Stimulated activated CD4-positive, alpha-beta T cell treated with anti-CD3 and anti-CD28 coated beads, Interleukin-1b, Interleukin-23, amount 100 ng/mL, for 48 hours (primary cell): ENCODE results near the gene CLIP1.
"Not testable (repeated sequence)": the region's sequence is repeated elsewhere in the genome, so short reads cannot be mapped to it uniquely, and the experiment has no call there.

Experiments
- DNase-seq: peaks from one replicate; pipeline ENCODE4 v3.0.0-alpha.2; 2020

CLIP1 gene

DNA sequence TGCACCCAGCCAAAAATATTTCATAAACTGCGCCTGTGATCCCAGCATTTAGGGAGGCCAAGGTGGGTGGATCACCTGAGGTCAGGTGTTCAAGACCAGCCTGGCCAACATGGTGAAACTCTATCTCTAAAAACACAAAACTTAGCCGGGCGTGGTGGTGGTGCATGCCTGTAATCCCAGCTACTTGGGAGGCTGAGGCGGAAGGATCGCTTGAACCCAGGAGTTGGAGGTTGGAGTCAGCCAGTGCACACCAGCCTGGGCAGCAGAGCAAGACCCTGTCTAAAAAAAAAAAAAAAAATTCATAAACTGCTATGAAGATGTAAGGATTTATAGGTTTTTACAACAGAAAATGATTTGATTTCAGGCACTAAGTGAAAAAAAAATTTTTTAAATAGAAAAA, 6.6 kb upstream of the CLIP1 start:
- not testable (repeated sequence) for DNase-seq

DNA sequence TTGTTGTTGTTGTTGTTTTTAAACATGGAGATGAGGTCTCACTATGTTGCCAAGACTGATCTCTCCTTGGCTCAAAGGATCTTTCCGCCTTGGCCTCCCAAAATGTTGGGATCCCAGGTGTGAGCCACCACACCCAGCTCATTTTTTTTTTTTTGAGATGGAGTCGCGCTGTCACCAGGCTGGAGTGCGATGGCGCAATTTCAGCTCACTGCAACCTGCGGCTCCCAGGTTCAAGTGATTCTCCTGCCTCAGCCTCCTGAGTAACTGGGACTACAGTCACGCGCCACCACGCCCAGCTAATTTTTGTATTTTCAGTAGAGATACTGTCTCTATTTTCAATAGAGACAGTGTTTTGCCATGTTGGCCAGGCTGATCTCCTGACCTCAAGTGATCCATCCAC, 4.9 kb upstream of the CLIP1 start:
- no peak for DNase-seq

DNA sequence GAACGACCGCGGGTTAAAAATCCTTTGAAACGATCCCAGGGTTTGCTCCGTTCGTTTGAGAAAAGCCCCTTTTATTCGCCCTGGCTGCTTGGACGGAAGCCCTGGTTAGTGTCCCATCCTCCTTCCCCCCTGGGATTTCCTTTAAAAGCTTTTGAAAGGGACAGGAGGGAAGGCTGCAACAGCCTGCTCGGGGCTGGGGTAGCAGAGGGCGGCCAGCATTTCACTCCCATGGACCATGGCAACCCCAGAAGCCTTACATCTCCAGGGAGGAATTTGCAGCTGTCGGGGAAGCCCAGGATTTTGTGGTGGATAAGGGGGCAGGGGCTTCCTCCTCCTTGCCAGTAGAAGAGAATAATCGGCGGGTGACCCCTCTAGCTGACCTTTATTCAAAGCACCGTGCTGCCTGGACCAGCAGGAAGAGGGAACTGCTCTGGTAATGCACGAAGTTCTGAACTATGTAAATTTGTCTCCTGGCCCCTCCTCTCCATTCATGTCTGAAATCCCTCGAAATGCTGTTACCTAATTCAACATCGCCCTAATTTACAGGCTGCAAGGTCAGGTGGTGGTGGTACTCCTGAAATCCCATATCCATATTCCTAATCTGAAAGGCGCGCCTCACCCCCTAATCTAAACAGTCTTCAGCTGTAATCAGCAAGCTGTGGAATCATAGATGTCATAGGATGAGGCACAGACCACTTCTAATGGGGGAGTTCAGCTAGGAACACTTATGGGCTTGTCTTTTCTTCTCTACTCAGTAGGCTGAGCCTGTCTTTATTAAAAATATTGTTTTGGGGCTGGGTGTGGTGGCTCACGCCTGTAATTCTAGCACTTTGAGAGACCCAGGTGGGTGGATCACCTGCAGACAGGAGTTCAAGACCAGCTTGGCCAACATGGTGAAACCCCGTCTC, 1.0 kb upstream of the CLIP1 start:
- DNase-seq = no peak

DNA sequence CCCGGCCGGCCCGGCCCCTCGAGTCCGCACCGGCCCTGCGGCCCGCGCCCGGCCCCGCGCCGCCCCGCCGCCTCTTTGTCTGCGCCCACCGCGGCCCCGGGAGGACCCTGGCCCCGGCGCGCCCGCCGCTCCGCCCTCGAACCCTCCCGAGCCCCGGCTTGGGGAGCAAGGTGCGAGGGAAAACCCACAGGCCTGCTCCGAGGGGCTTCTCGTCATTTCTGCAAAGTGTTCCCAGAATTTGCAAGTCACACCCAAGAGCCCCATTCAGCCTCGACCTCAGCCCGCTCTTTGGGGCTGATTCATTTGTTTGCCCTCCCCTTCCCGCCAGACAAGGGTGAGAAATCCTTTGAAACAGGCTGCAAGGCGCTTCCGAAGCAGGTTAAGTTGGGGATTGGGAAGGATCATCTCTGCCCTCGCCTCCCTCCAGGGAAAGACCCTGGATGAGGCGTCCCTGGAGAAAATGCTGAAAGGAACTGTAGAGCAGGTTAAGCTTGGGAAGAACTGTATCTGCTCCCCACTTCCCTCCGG, 325 bp upstream of the CLIP1 start:
- peak; percentile 64 for DNase-seq

DNA sequence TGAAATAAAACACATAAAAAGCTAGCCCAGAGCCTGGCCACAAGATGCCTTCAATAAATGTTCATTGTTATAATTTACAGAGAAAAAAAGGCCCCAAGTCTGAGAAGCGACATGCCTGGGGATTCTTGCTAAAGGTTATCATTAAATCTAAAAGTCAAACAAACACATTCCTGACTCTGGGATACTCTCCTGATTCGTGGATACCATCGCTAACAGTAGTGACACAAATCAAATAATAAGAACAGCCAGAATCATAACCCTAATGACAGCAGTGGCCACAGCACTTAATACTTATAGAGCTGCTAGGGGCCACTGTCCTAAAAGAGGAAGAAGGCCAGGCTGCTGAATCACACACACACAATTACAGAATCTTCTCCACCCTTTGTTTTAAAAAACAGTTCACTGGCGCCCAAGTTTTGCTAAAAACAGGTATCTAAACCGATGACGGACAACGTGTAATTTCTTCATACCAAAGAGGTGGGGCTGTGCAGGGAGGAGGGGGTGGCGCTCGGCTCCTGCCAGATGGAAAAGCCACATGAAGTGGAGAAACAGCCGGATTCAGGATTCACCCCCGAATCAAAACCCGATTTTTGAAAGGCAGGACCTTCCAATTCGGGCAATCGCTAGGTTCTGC, 1.2 kb downstream of the CLIP1 start:
- DNase-seq = peak; percentile 15

DNA sequence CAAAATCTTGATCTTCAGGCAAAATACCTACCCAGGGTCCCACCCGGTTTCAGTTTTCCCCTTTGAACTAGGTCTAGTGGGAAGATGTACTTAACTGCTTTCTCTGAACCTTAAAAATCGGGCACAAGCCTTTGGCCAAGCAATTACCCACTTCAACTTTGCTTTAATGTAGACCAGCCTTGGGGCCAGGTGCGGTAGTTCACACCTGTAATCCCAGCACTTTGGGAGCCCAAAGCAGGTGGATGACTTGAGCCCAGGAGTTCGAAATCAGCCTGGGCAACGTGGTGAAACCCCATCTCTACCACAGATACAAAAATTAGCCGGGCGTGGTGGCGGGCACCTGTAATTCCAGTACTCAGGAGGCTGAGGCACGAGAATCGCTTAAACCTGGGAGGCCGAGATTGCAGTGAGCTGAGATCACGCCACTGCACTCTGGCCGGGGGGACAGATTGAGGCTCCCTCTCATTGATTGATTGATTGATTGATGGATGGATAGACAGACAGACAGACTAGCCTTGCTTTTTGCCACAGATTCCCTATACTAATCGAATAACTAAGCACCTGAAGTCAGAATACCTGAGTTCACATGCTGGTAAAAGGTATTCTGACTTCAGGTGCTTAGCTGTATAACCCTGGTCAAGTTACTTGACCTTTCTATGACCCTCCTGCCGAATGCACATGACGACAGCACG, 1.9 kb downstream of the CLIP1 start:
- no peak for DNase-seq

DNA sequence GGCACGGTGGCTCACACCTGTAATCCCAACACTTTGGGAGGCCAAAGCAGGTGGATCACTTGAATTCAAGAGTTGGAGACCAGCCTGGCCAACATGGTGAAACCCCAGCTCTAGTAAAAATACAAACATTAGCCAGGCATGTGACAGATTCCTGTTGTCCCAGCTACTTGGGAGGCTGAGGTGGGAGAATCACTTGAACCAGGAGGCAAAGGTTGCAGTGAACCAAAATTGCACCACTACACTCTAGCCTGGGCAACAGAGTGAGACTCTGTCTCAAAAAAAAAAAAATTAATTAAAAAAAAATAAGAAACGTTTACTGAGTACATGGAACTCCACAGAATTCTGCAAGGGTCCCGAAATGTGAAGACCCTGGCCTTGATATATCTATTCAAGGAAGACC, 3.4 kb downstream of the CLIP1 start:
- not testable (repeated sequence) for DNase-seq

DNA sequence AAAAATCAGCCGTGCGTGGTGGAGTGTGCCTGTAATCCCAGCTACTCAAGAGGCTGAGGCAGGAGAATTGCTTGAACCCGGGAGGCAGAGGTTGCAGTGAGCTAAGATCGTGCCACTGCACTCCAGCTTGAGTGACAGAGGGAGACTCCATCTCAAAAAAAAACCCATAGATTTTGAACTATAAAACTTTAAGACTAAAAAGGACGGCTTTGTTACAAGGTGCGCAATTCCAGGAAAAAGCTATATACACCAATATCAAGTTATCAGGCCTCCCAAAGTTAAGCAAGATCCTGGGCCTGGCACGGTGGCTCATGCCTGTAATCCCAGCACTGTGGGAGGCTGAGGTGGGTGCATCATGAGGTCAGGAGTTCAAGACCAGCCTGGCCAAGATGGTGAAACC, 6.8 kb downstream of the CLIP1 start:
- DNase-seq = not testable (repeated sequence)

DNA sequence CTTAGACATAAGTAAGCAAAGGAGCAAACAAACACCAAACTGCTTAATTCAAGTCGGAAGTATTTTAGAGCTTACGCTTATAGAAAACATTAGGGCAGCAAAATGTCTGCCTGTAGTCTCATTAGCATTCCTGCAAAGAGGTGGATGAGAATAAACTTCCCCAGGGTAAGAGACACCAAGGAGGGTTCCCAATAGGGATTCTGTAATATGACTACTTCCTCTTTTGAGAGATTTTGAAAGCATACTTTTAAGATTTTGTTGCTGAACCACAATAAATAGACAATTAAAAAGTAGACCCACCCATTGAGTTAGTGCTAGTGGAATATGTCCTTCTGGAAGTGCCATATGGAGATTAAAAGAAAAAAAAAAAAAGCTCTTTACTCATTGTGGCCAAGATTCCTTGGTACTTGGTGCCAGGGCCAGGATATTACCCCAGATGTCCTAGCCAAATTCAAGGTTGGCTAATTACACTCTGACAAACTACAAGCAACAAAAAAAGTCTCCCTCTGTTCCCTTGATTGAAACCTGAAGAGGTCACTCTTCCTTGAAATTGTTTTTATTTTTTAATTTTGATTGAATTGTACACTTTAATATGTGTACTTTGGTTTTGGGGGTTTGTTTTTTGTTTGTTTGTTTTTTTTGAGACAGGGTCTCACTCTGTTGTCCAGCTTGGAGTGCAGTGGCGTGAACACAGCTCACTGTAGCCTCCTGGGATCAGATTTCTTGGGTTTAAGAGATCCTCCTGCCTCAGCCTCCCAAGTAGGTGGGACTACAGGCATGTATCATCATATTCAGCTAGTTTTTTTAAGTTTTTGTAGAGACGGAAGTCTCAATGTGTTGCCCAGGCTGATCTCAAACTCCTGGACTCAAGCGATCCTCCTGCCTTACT, 8.7 kb downstream of the CLIP1 start:
- no peak for DNase-seq

DNA sequence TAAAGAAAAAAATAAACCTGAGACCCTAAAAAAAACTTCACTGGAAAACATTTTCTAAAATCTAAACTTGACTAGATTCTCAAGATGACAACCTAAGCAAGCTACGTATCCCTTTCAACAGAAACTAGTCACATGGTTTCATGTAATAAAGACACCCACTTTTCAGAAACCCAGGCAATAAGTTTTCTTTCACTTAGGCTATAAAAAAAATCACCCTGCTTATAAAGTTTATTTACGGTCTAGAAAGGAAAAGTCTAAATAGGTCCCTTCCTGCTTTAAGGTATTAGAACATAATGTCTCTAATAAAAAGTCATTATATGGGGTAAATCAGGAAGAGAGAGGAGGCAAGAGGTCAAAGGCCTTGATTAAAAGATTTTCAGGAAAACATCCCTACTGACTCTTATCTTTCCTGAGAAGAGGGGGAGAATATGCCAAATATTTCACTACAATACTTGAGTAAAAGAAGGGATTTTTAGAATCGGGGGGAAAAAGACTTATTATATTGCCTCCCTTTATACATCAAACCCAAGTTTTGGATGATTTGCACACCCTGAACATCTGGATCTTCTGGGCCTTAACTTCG, 9.5 kb downstream of the CLIP1 start:
- no peak for DNase-seq

DNA sequence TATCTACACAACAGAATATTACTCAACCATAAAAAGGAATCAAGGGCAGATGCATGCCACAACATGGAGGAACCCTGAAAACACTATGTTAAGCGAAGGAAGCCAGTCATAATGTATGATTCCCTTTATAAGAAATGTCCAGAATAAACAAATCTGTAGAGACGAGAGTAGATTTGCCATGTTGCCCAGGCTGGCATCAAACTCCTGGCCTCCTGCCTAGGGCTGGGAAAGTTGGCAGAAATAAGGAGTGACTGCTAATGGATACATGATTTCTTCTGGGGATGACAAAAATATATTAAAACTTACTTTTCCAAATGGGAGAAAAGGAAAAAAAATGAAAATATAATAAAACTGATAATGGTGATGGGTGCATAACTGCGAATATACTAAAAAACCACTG, 10.9 kb downstream of the CLIP1 start:
- no peak for DNase-seq

DNA sequence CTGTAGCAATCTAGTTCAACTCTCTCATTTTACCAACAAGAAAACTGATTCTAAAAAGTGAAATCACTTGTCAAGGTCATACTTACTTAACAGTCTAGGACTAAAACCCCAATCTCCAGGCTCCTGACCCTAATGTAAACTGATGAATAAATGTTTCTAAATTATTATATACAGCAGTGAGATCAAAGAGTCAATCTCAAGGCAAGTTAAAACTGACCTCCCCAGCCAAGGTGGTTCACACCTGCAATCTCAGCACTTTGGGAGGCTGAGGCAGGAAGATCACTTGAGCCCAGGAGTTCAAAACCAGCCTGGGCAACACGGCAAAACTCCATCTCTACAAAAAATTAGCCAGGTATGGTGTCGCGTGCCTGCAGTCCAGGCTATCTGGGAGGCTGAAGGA, 15.3 kb downstream of the CLIP1 start:
- no peak for DNase-seq

DNA sequence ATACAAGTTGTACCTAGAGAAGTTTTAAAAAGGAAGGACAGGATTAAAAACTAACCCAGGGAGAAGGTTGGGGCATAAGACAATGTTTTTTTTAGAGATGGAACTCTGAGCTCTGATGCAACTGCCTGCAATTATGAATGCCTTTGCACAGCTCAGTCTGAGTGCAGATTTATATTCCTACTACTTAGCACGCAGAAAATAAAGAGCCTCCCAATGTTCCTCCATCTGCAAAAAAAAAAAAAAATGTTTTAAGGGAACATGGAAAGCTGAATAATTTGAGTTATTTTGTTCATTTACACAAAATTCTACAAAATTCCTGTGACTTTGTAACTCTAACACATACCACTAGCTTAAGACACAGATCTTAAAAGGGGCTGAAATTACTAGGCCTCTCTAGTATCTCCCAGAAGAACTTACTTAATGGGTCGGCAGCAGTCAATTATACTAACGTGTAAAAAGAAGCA, 15.7 kb downstream of the CLIP1 start:
- no peak for DNase-seq

DNA sequence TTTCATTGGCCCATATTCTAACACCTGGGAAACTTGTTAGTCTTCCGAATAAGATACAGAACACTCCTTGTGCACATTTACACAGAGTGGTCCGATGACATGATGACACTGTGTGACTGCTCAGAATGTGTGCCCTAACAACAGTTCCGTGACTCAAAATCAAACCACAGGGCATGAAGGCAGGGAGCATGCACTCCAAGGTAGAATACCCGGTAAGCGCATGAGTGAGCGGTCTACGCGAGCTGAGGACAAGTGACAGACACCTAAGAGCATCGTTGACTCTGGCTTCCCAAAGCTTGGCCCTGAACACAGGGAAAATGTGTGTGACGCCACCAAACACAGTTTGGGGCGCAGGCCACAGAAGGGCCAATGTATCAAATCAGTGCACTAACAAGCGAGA, 18.6 kb downstream of the CLIP1 start:
- DNase-seq = peak; percentile 37

DNA sequence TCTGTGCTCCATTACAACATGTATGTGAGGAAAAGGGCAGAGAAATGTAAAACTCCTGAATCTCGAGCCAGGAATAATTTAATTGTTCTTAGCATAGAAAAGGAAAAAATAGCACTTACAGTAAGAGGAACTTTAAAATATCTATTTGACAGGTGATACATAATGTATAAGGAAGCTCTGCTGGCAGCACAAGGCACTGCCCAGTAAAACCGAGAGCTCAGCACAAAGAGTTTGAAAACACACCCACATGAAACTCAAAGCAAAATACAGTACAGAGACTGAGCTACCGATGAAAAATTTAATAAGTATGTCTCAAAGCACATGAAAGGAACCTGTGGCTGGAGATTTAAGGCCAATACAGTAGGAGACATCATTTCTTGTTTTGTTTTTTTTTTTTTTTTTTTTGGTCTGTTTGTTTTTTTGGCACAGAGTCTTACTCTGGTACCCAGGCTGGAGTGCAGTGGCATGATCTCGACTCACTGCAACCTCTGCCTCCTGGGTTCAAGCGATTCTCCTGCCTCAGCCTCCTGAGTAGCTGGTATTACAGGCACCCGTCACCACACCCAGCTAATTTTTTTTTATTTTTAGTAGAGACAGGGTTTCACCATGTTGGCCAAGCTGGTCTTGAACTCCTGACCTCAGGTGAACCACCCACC, 19.2 kb downstream of the CLIP1 start:
- peak; percentile 15 for DNase-seq

DNA sequence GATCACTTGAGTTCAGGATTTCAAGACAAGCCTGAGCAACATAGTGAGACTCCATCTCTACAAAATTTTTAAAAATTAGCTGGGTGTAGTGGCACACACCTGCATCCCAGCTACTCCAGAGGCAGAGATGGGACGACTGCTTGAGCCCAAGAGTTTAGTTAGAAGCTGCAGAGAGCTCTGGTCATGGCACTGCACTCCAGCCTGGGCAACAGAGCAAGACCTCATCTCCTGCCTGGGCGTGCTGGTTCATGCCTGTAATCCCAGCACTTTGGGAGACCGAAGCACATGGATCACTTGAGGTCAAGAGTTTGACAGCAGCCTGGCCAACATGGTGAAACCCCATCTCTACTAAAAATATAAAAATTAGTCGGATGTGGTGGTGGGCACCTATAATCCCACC, 20.2 kb downstream of the CLIP1 start:
- no peak for DNase-seq

DNA sequence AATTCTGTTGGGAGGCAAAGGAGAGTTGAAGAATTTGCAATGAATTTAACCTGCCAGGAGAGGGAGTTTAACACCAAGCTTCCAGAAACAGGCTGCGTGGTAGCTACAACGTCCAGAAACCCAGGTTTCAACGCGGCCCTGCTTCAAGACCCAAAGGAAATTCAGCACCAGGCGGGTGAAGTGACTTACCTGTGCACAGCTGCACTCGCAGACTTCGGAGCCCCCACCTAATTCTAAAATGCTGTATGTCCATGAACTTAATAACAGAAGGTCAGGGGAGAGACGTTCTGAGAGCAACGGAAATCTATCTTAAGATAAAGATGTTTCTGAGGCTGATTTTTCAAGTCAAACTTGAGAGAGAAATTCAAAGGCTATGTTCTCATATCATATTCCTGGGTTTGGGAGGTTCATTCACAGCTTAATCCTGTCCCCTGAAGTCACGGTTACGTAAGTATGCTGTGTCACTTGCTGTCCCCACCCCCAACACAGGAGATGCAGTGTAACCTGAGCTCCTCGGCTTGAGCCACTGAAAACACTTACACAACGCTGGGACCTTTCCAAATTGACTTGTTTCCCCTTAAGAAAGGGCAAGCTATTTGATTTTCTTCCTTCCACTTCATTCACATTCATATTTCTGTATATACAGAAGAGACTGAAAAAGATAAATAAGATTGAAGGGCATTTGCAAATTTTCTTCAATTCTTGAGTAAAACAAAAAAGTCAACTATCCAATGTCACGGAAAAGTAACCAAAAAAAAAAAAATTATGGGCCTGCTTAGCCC, 22.7 kb downstream of the CLIP1 start:
- peak; percentile 56 for DNase-seq

DNA sequence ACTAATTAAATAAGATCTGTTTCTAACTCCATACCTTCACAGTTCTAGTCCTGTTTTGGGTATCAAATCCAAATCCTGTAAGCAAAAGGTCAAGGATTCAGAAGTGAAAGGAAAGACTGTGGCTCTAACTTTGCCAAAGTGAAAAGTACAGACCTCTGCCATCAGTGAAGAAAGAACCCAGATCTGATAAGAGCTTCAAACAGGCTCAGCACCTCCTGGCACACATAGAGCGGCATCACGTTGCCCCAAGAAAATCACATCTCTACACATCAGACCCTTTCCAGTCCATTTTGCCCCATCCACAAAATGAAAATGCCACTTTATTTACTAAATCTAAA, 23.2 kb downstream of the CLIP1 start:
- DNase-seq = no peak

DNA sequence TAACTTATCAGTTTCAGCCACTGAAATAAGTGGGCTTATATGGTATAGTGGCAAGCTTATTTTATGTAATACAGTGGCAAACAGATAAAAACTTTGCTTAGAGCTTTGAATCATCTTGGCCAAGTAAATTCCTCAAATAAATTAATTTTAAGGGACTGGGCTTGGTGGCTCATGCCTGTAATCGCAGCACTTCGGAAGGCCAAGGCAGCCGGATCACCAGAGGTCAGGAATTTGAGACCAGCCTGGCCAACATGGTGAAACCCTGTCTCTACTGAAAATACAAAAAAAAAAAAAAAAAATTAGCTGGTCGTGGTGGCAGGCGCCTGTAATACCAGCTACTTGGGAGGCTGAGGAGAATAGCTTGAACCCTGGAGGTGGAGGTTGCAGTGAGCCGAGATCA, 24.5 kb downstream of the CLIP1 start:
- not testable (repeated sequence) for DNase-seq

DNA sequence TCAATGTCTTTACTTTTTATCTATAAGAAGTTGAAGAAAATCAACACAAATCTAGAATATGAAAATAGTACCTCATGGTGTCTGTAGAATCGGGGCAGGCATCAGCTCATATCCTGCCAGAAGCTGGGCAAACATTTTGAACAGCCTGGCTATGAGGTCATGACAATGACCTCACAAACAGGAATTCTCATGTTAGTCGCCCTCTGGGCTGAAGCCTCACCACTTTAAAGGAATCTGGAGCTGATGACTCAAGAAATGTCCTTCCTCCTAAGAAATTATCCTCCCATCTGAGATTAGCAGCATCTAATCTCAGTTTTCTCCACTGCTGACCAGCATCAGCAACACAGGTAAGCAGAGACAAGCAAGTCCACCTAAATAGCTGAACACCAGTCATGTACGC, 27.1 kb downstream of the CLIP1 start:
- DNase-seq = no peak
